ENCODE results near the gene CDC25C. TPM values are rescaled to one million over a fixed set of nuclear protein-coding genes. Genes with fewer than 3 reads are reported as not detected.

CDC25C gene
- total and polyA plus RNA-seq, 5 experiments from 2014 or later = not detected

GRCh38 chr5:138241688-138242571, 89.7 kb downstream of the CDC25C start:
- POLR2A ChIA-PET = interaction anchor here (1.4 kb wide), 1 partner anchor 29 kb away, joined by 3 read pairs; the partner anchor contains the start of gene CDC23
- H3K27ac Mint-ChIP-seq = no peak overlapping the region
- DNase-seq = peak in 3 of 10 donors; percentile 14 to 20 (median 19)
- H3K9me3 Mint-ChIP-seq = no peaks in the 10 kb centered on the region
- ATAC-seq = peak; percentile 72 to 82
- H3K4me3 Mint-ChIP-seq = peak overlapping the region; percentile 39 to 83 (median 72)
- H3K36me3 Mint-ChIP-seq = peaks cover 0 to 3% (median 0%) of the 10 kb centered on the region in 3 donors
- peaks cover 9 to 14% (median 12%) of the 10 kb centered on the region in 4 donors for H3K4me1 Mint-ChIP-seq
- peaks cover 30 to 58% (median 44%) of the 10 kb centered on the region in 5 donors for H3K27me3 Mint-ChIP-seq

- Mint-ChIP-seq H3K27me3 (peaks cover 30 to 60% (median 44%) of the 10 kb centered on the region in 5 donors), H3K27ac (no peak overlapping the region), H3K4me1 (peaks cover 9 to 14% (median 12%) of the 10 kb centered on the region in 4 donors), H3K9me3 (no peaks in the 10 kb centered on the region), H3K36me3 (peaks cover 0 to 3% (median 0%) of the 10 kb centered on the region in 3 donors), H3K4me3 (peak overlapping the region in 8 of 10 donors; percentile 5 to 83 (median 72))
- ATAC-seq = no peak
- no peak for DNase-seq
- POLR2A ChIA-PET = no interaction called here
Observed at GRCh38 chr5:138240650-138241385, 90.8 kb downstream of the CDC25C start.

- no peak for ATAC-seq
- Mint-ChIP-seq H3K27me3 (peaks cover 24 to 50% (median 32%) of the 10 kb centered on the region in 5 donors), H3K4me1 (peaks cover 9 to 14% (median 12%) of the 10 kb centered on the region in 4 donors), H3K27ac (no peak overlapping the region), H3K4me3 (no peak overlapping the region), H3K36me3 (peaks cover 0 to 3% (median 0%) of the 10 kb centered on the region in 3 donors), H3K9me3 (no peaks in the 10 kb centered on the region)
- no peak for DNase-seq
- POLR2A ChIA-PET = no interaction called here
Observed at GRCh38 chr5:138238034-138238433, 93.6 kb downstream of the CDC25C start.

Other genes starting within 250 kb of the CDC25C start
- not detected for gene WNT8A, start 247.8 kb downstream of the CDC25C start, total RNA-seq
- gene WNT8A, start 247.8 kb downstream of the CDC25C start, polyA plus RNA-seq = not detected
- gene NME5, start 192.4 kb downstream of the CDC25C start, total RNA-seq = not detected
- not detected for gene NME5, start 192.4 kb downstream of the CDC25C start, polyA plus RNA-seq
- gene BRD8, start 153.2 kb downstream of the CDC25C start, total RNA-seq = 10 to 100 TPM; 76.1 to 77.4 TPM
- gene BRD8, start 153.2 kb downstream of the CDC25C start, polyA plus RNA-seq = 10 to 100 TPM; 24.0 to 37.7 (median 31.8) TPM
- not detected for gene KIF20A, start 152.7 kb downstream of the CDC25C start, total RNA-seq
- gene KIF20A, start 152.7 kb downstream of the CDC25C start, polyA plus RNA-seq = not detected
- gene CDC23, start 118.5 kb downstream of the CDC25C start, total RNA-seq = 10 to 100 TPM; 26.3 to 29.3 TPM
- 10 to 100 TPM; 13.7 to 24.7 (median 17.2) TPM for gene CDC23, start 118.5 kb downstream of the CDC25C start, polyA plus RNA-seq
- not detected for gene GFRA3, start 57.2 kb downstream of the CDC25C start, total RNA-seq
- gene GFRA3, start 57.2 kb downstream of the CDC25C start, polyA plus RNA-seq = not detected
- 10 to 100 TPM; 28.6 to 29.6 TPM for gene FAM53C, start 6.5 kb upstream of the CDC25C start, total RNA-seq
- 10 to 100 TPM; 18.6 to 22.2 (median 20.3) TPM for gene FAM53C, start 6.5 kb upstream of the CDC25C start, polyA plus RNA-seq
- gene KDM3B, start 20.9 kb upstream of the CDC25C start, total RNA-seq = 10 to 100 TPM; 84.0 to 97.5 TPM
- gene KDM3B, start 20.9 kb upstream of the CDC25C start, polyA plus RNA-seq = 10 to 100 TPM in 2 of 3 donors, 1 to 10 TPM in 1; 6.9 to 12.3 (median 10.6) TPM
- under 1 TPM; 0.44 to 0.75 TPM for gene REEP2, start 107.3 kb upstream of the CDC25C start, total RNA-seq
- under 1 TPM in 2 of 3 donors, not detected in 1; 0.28 to 0.39 TPM for gene REEP2, start 107.3 kb upstream of the CDC25C start, polyA plus RNA-seq
- 1 to 10 TPM; 1.8 to 2.2 TPM for gene EGR1, start 133.7 kb upstream of the CDC25C start, total RNA-seq
- gene EGR1, start 133.7 kb upstream of the CDC25C start, polyA plus RNA-seq = under 1 TPM in 2 of 3 donors, not detected in 1; 0.36 to 0.66 TPM
- 10 to 100 TPM; 43.4 to 49.0 TPM for gene ETF1, start 211.4 kb upstream of the CDC25C start, total RNA-seq
- gene ETF1, start 211.4 kb upstream of the CDC25C start, polyA plus RNA-seq = 10 to 100 TPM; 21.5 to 27.5 (median 24.1) TPM
- gene HSPA9, start 243.6 kb upstream of the CDC25C start, total RNA-seq = 100 to 1,000 TPM; 184 to 195 TPM
- gene HSPA9, start 243.6 kb upstream of the CDC25C start, polyA plus RNA-seq = 100 to 1,000 TPM; 130 to 164 (median 140) TPM